ENCODE measurements around the gene HS1BP3. TPM values are rescaled to one million over a fixed set of nuclear protein-coding genes. Genes with fewer than 3 reads are reported as not detected.

HS1BP3 gene
- polyA plus RNA-seq, 3 donors from 2014 or later, result 19.2 to 31.1 (median 25.3) TPM

GRCh38 chr2:20583425-20583881 is 67.4 kb downstream of the HS1BP3 start:
- H3K36me3 Mint-ChIP-seq, result peaks cover 0 to 3% (median 0%) of the 10 kb centered on the region in 3 donors
- DNase-seq, result no peak
- no peak overlapping the region for H3K27ac Mint-ChIP-seq
- no peak overlapping the region for H3K4me3 Mint-ChIP-seq
- no peaks in the 10 kb centered on the region for H3K9me3 Mint-ChIP-seq
- peaks cover 0 to 3% (median 0%) of the 10 kb centered on the region in 3 donors for H3K27me3 Mint-ChIP-seq (ENCODE audit: low read depth in 3 of 3)
- peaks cover 8 to 13% of the 10 kb centered on the region in 2 donors for H3K4me1 Mint-ChIP-seq

GRCh38 chr2:20582600-20583221 is 68.2 kb downstream of the HS1BP3 start:
- Mint-ChIP-seq H3K36me3 (peaks cover 0 to 3% (median 0%) of the 10 kb centered on the region in 3 donors), H3K9me3 (no peaks in the 10 kb centered on the region), H3K27ac (no peak overlapping the region), H3K27me3 (ENCODE audit: low read depth in 3 of 3) (peaks cover 0 to 3% (median 0%) of the 10 kb centered on the region in 3 donors), H3K4me1 (peaks cover 8 to 15% of the 10 kb centered on the region in 2 donors), H3K4me3 (no peak overlapping the region)
- DNase-seq, result no peak

DNA sequence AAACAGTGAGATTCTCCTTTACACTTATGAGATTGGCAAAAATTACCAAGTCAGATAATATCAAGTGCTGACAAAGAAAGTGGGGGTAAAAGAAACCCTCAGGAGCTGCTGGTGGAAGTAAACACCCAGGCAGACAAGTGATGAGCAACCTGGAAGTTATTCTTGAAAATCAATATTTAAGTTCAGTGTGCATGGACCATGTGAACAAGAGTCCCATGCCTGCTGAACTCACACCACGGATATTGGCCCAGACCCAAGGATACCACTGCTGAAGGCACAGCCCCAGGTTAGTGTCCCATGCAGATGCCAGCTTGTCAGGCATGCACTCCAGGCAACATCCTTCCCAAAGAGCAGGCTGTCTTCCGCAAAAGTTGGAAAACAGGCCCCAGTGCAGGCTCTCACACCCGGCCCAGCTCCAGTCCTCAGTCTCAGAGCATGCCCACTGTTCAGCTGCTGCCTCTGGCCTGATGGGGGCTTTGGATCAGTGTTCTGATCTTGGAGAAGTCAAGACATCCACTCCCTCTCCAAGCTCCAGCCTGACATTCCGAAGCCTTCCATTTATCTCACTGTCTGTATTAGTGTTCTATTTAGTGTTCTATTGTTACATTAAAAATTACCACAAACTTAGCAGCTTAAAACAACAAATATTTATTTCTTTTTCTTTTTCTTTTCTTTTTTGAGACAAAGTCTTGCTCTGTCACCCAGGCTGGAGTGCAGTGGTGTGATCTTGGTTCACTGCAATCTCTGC is 70.0 kb downstream of the HS1BP3 start:
- no peak for DNase-seq
- Mint-ChIP-seq H3K27ac (no peak overlapping the region), H3K4me3 (no peak overlapping the region), H3K9me3 (no peaks in the 10 kb centered on the region), H3K4me1 (peaks cover 26 to 34% of the 10 kb centered on the region in 2 donors), H3K27me3 (ENCODE audit: low read depth in 3 of 3) (peaks cover 0 to 3% (median 0%) of the 10 kb centered on the region in 3 donors), H3K36me3 (peaks cover 0 to 3% (median 3%) of the 10 kb centered on the region in 3 donors)

DNA sequence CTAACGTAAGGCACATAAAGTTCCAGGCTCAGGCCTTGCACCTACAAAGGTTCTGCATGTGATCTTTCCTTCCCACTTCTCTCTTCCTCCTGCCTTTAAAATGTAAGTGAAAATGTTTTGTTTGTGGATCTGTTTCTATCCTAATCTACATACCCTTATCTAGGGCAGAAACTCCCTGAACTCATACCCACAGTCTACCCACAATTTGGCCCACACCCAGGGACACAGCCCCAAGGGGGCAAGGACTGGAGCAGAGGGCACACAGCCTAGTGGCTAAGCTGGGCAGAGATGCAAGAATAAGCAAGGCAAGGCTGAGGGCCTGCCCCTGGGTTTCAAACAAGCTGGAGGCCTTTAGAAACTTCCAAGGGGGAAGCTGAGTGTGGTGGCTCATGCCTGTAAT is 71.0 kb downstream of the HS1BP3 start:
- peaks cover 0 to 3% (median 3%) of the 10 kb centered on the region in 3 donors for H3K36me3 Mint-ChIP-seq
- peak overlapping the region in 4 of 6 donors; percentile 18 to 81 (median 40) for H3K27ac Mint-ChIP-seq
- H3K4me3 Mint-ChIP-seq, result peak overlapping the region in 1 of 5 donors; percentile 19
- H3K9me3 Mint-ChIP-seq, result no peaks in the 10 kb centered on the region
- DNase-seq, result no peak
- H3K4me1 Mint-ChIP-seq, result peaks cover 23 to 25% of the 10 kb centered on the region in 2 donors
- peaks cover 0 to 3% (median 0%) of the 10 kb centered on the region in 3 donors for H3K27me3 Mint-ChIP-seq (ENCODE audit: low read depth in 3 of 3)

GRCh38 chr2:20578895-20579825 is 71.7 kb downstream of the HS1BP3 start:
- DNase-seq, result no peak
- Mint-ChIP-seq H3K27me3 (ENCODE audit: low read depth in 3 of 3) (no peaks in the 10 kb centered on the region), H3K36me3 (peaks cover 0 to 3% (median 3%) of the 10 kb centered on the region in 3 donors), H3K4me1 (peaks cover 21% of the 10 kb centered on the region in 2 donors), H3K27ac (peak overlapping the region in 2 of 6 donors; percentile 59 to 81), H3K9me3 (no peaks in the 10 kb centered on the region), H3K4me3 (no peak overlapping the region)

DNA sequence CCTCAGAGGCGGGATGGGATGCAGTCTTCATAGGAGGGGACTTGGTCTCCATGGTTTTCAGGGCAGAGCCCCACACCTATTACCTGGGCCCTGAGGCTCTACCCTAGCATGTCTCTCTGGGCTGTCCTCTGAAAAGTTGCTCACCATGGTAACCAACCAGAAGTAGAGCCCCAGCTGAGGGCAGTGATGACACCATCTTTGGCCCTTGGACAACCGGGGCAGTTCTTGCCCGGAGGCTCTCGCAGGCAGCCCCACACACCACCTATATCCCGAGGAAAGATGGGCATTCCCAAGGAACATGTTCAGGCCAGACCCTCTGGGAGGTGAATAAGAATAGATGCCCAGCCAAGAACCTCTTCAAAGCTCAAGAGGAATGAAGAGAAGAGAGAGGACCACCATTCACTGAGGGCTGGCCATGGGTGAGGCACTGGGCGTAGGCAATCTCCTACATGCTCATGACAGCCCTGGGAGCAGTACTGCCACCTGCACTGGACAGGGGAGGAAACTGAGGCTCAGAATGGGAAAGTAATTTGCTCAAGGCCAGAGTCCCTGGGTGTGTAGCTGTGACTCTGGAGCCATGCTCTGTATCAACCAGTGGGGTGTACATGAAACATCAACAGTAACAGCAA is 72.5 kb downstream of the HS1BP3 start:
- no peak for DNase-seq
- Mint-ChIP-seq H3K9me3 (no peaks in the 10 kb centered on the region), H3K27me3 (ENCODE audit: low read depth in 3 of 3) (no peaks in the 10 kb centered on the region), H3K27ac (peak overlapping the region in 3 of 6 donors; percentile 14 to 99 (median 59)), H3K4me1 (peaks cover 21 to 22% of the 10 kb centered on the region in 2 donors), H3K4me3 (peak overlapping the region in 1 of 5 donors; percentile 14), H3K36me3 (peaks cover 0 to 3% (median 3%) of the 10 kb centered on the region in 3 donors)

GRCh38 chr2:20577495-20578235 is 73.2 kb downstream of the HS1BP3 start:
- Mint-ChIP-seq H3K4me1 (peaks cover 21 to 22% of the 10 kb centered on the region in 2 donors), H3K9me3 (no peaks in the 10 kb centered on the region), H3K36me3 (peaks cover 0 to 3% (median 3%) of the 10 kb centered on the region in 3 donors), H3K27me3 (ENCODE audit: low read depth in 3 of 3) (no peaks in the 10 kb centered on the region), H3K27ac (peak overlapping the region; percentile 90 to 99 (median 96)), H3K4me3 (peak overlapping the region; percentile 17 to 89 (median 33))
- DNase-seq, result no peak

DNA sequence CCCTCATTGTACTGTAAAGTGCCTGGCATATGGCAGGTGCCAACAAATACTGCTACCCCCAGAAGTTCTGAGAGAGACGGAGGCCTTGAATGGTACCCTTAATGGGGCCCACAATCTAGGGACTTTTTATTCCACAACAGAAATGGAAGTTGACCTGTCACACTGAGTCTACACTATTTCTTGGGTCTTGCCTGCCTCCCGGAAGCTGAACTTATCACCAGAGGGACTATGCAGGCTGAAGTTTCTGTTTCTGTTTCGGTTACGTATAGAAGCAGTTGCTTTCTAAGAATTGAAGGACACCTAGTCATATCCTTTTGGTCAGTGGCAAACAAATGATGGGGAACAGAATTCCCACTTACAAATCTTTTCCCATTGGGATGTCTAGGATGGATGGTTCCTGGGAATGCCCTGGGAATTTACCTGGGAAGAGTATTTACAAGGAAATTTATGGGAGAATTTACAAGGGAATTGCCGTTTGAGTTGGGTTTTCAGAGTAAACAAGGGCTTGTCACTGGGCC is 74.2 kb downstream of the HS1BP3 start:
- Mint-ChIP-seq H3K36me3 (peaks cover 0 to 3% (median 3%) of the 10 kb centered on the region in 3 donors), H3K27me3 (ENCODE audit: low read depth in 3 of 3) (no peaks in the 10 kb centered on the region), H3K4me3 (peak overlapping the region; percentile 76 to 89 (median 84)), H3K4me1 (peaks cover 21 to 22% of the 10 kb centered on the region in 2 donors), H3K27ac (peak overlapping the region; percentile 90 to 99 (median 96)), H3K9me3 (no peaks in the 10 kb centered on the region)
- peak; percentile 68 to 74 (median 73) for DNase-seq

- H3K4me3 Mint-ChIP-seq, result peak overlapping the region; percentile 76 to 89 (median 84)
- H3K27me3 Mint-ChIP-seq (ENCODE audit: low read depth in 3 of 3), result no peaks in the 10 kb centered on the region
- H3K9me3 Mint-ChIP-seq, result no peaks in the 10 kb centered on the region
- H3K36me3 Mint-ChIP-seq, result peaks cover 0 to 3% (median 3%) of the 10 kb centered on the region in 3 donors
- no peak for DNase-seq
- peaks cover 21 to 22% of the 10 kb centered on the region in 2 donors for H3K4me1 Mint-ChIP-seq
- peak overlapping the region; percentile 90 to 99 (median 96) for H3K27ac Mint-ChIP-seq
Measured at GRCh38 chr2:20575935-20576597, 74.8 kb downstream of the HS1BP3 start.

DNA sequence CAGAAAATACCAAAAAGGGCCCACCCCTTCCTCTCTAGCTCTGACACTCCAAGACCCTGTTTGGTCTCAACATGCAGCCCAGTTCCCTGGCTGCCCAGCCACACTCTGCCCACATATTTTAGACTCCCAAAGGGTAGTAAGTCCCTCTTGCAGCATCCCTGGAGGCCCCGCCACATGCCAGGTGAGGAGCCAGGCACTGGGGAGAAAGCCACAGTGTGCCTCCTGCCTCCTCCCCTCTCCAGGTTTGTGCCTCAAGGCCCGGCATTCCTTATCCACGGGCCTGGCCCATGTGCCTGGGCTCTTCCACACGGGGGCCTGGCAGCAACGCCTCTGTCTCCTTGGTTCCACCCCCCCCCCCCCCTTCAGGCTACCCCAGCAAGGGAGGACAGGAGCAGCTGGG is 75.5 kb downstream of the HS1BP3 start:
- H3K9me3 Mint-ChIP-seq, result no peaks in the 10 kb centered on the region
- no peak overlapping the region for H3K4me3 Mint-ChIP-seq

DNA sequence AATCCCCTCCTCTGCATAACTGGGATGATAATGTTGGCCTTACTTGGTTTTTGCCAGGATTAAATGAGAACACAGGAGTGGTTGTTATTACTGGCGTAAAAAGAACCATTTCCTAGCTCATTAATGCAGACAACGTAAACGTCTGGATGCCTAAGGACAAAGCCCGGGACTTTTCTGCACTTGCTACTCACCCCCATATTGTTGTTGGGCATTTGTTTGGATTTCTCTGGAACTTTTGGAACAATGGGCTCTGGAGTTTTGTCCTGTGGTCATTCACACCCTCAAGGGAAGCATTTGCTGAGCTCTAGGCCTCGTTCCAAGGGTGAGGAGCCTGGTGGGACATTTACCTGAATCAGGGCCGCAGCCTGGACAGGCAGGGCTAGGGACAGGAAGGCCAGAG is 76.0 kb downstream of the HS1BP3 start:
- H3K4me3 Mint-ChIP-seq, result no peak overlapping the region
- H3K9me3 Mint-ChIP-seq, result no peaks in the 10 kb centered on the region
- peaks cover 0 to 3% (median 2%) of the 10 kb centered on the region in 3 donors for H3K36me3 Mint-ChIP-seq
- H3K27me3 Mint-ChIP-seq (ENCODE audit: low read depth in 3 of 3), result peaks cover 0 to 2% (median 0%) of the 10 kb centered on the region in 3 donors
- H3K4me1 Mint-ChIP-seq, result peaks cover 21 to 22% of the 10 kb centered on the region in 2 donors
- DNase-seq, result no peak
- H3K27ac Mint-ChIP-seq, result peak overlapping the region in 1 of 6 donors; percentile 90

More for the DNA sequence above, 75.5 kb downstream of the HS1BP3 start:
- no peak for DNase-seq
- peak overlapping the region in 1 of 6 donors; percentile 90 for H3K27ac Mint-ChIP-seq
- peaks cover 0 to 3% (median 3%) of the 10 kb centered on the region in 3 donors for H3K36me3 Mint-ChIP-seq
- H3K27me3 Mint-ChIP-seq (ENCODE audit: low read depth in 3 of 3), result no peaks in the 10 kb centered on the region
- peaks cover 21 to 22% of the 10 kb centered on the region in 2 donors for H3K4me1 Mint-ChIP-seq

Data from immature natural killer cell (primary cell).